ENCODE results near the gene TGFBI. TPM values are rescaled to one million over a fixed set of nuclear protein-coding genes. Genes with fewer than 3 reads are reported as not detected.

The TGFBI gene
- total RNA-seq, 4 donors from 2014 or later, result 19.6 to 55.9 (median 38.5) TPM

- Histone ChIP-seq H3K36me3 (no peaks in the 10 kb centered on the region), H3K4me1 (peaks cover 17 to 28% of the 10 kb centered on the region in 2 donors), H3K4me3 (replicated peaks in 1 of 3) (no peak overlapping the region), H3K27me3 (no peaks in the 10 kb centered on the region), H3K27ac (no peak overlapping the region), H3K9me3 (no peaks in the 10 kb centered on the region)
- TF ChIP-seq CTCF (IDR thresholded peaks at IDR 0.05), result no peak
- TF ChIP-seq POLR2A (IDR thresholded peaks at IDR 0.05), result no peak
- intact Hi-C loops (cut with DNase I), result loop anchor here (10.0 kb wide), 1 partner anchor 85 kb away; no protein-coding TSS in a partner anchor
- 76 to 83% methylated on average over 7 of the region's 7 CpGs for WGBS, 2 donors
- DNase-seq, result no peak
Measured at GRCh38 chr5:136089791-136090190, 61.0 kb downstream of the TGFBI start.

- Histone ChIP-seq H3K27me3 (no peaks in the 10 kb centered on the region), H3K36me3 (no peaks in the 10 kb centered on the region), H3K27ac (no peak overlapping the region), H3K4me3 (replicated peaks in 1 of 3) (no peak overlapping the region), H3K9me3 (no peaks in the 10 kb centered on the region), H3K4me1 (peaks cover 22 to 32% of the 10 kb centered on the region in 2 donors)
- TF ChIP-seq CTCF (IDR thresholded peaks at IDR 0.05) (no peak), POLR2A (IDR thresholded peaks at IDR 0.05) (no peak)
- WGBS, 2 donors, result 96 to 97% methylated on average over 4 of the region's 4 CpGs
- DNase-seq, result no peak
- intact Hi-C loops (cut with DNase I), result no loop called here
Measured at GRCh38 chr5:136090319-136090718, 61.5 kb downstream of the TGFBI start.

GRCh38 chr5:136094189-136094912 lies 65.6 kb downstream of the TGFBI start:
- Histone ChIP-seq H3K36me3 (no peaks in the 10 kb centered on the region), H3K27ac (peak overlapping the region in 1 of 3 donors; percentile 56), H3K4me3 (replicated peaks in 1 of 3) (no peak overlapping the region), H3K9me3 (no peaks in the 10 kb centered on the region), H3K4me1 (peaks cover 19 to 31% of the 10 kb centered on the region in 2 donors), H3K27me3 (no peaks in the 10 kb centered on the region)
- TF ChIP-seq CTCF (IDR thresholded peaks at IDR 0.05), result no peak
- TF ChIP-seq POLR2A (IDR thresholded peaks at IDR 0.05), result no peak
- WGBS, 2 donors, result 66 to 75% methylated on average over 3 of the region's 3 CpGs
- intact Hi-C loops (cut with DNase I), result no loop called here
- DNase-seq, result no peak

GRCh38 chr5:136094913-136095641 lies 66.3 kb downstream of the TGFBI start:
- 42 to 53% methylated on average over 6 to 8 of the region's 8 CpGs for WGBS, 2 donors
- intact Hi-C loops (cut with DNase I), result no loop called here
- no peak overlapping the region for H3K4me3 ChIP-seq (replicated peaks in 1 of 3)
- H3K4me1 ChIP-seq, result peaks cover 19 to 31% of the 10 kb centered on the region in 2 donors
- peak; percentile 29 to 58 for DNase-seq
- no peaks in the 10 kb centered on the region for H3K36me3 ChIP-seq
- TF ChIP-seq CTCF (IDR thresholded peaks at IDR 0.05), result peak in 1 of 6 experiments; percentile 8
- TF ChIP-seq POLR2A (IDR thresholded peaks at IDR 0.05), result no peak
- no peaks in the 10 kb centered on the region for H3K27me3 ChIP-seq
- no peaks in the 10 kb centered on the region for H3K9me3 ChIP-seq
- H3K27ac ChIP-seq, result peak overlapping the region in 1 of 3 donors; percentile 56

- intact Hi-C loops (cut with DNase I), result no loop called here
Measured at GRCh38 chr5:136098176-136098575, 69.4 kb downstream of the TGFBI start.

More at GRCh38 chr5:136098176-136098575, 69.4 kb downstream of the TGFBI start:
- H3K27me3 ChIP-seq, result no peaks in the 10 kb centered on the region
- H3K27ac ChIP-seq, result no peak overlapping the region
- no peak for DNase-seq
- no peaks in the 10 kb centered on the region for H3K36me3 ChIP-seq
- H3K4me1 ChIP-seq, result peaks cover 21 to 40% of the 10 kb centered on the region in 2 donors
- no peak overlapping the region for H3K4me3 ChIP-seq (replicated peaks in 1 of 3)
- WGBS, 2 donors, result 63 to 74% methylated on average over 4 of the region's 4 CpGs
- H3K9me3 ChIP-seq, result no peaks in the 10 kb centered on the region
- no peak for TF ChIP-seq CTCF (IDR thresholded peaks at IDR 0.05)
- TF ChIP-seq POLR2A (IDR thresholded peaks at IDR 0.05), result no peak

All from thyroid gland (tissue), 4 donors.